GM23248 (cell line): ENCODE data around the gene RASAL3. TPM values are rescaled to one million over a fixed set of nuclear protein-coding genes. Genes with fewer than 3 reads are reported as not detected.

Source experiments
- DNase-seq: peaks from one replicate; pipeline ENCODE4 v3.0.0-alpha.2; 2015
- H2AFZ ChIP-seq: fragments of 200-600 bp; sonication (generic); 2 replicates; pipeline ENCODE4 v1.6.1; 2016; ENCODE audit warnings: antibody characterized with exemption
- H3F3A ChIP-seq: fragments of 200-600 bp; sonication (generic); 2 replicates; pipeline ENCODE4 v1.6.1; 2016; ENCODE audit warnings: mild to moderate bottlenecking, antibody characterized with exemption, mixed run types; ENCODE audit not compliant: insufficient read depth
- H3K27ac ChIP-seq: fragments of 200-600 bp; sonication (generic); 2 replicates; pipeline ENCODE4 v1.5.1; 2016; ENCODE audit warnings: mild to moderate bottlenecking
- H3K27me3 ChIP-seq: fragments of 200-600 bp; sonication (generic); replicated peaks from 2 replicates; pipeline ENCODE4 v1.6.1; 2016; ENCODE audit warnings: mild to moderate bottlenecking; ENCODE audit not compliant: insufficient read depth
- H3K36me3 ChIP-seq: fragments of 200-600 bp; sonication (generic); 2 replicates; pipeline ENCODE4 v1.6.1; 2016; ENCODE audit warnings: low read depth, mild to moderate bottlenecking
- H3K4me1 ChIP-seq: fragments of 200-600 bp; sonication (generic); 2 replicates; pipeline ENCODE4 v1.6.1; 2016; ENCODE audit warnings: mild to moderate bottlenecking; ENCODE audit not compliant: insufficient read depth
- H3K4me2 ChIP-seq: fragments of 200-600 bp; sonication (generic); one replicate; pipeline ENCODE4 v1.6.1; 2016; ENCODE audit warnings: mild to moderate bottlenecking; ENCODE audit not compliant: unreplicated experiment
- H3K4me3 ChIP-seq: fragments of 200-600 bp; sonication (generic); 2 replicates; pipeline ENCODE4 v1.5.1; 2016; ENCODE audit warnings: mild to moderate bottlenecking
- H3K79me2 ChIP-seq: fragments of 200-600 bp; sonication (generic); 2 replicates; pipeline ENCODE4 v1.6.1; 2016; ENCODE audit warnings: mild to moderate bottlenecking; ENCODE audit not compliant: insufficient read depth
- H3K9ac ChIP-seq: fragments of 200-600 bp; sonication (generic); 2 replicates; pipeline ENCODE4 v1.6.1; 2016; ENCODE audit warnings: mild to moderate bottlenecking
- H3K9me2 ChIP-seq: fragments of 200-600 bp; sonication (generic); 2 replicates; pipeline ENCODE4 v1.6.1; 2016; ENCODE audit warnings: mixed run types, mild to moderate bottlenecking, moderate library complexity; ENCODE audit not compliant: insufficient read depth
- H3K9me3 ChIP-seq: fragments of 200-600 bp; sonication (generic); one replicate; pipeline ENCODE4 v1.6.1; 2017; ENCODE audit warnings: low read depth
- H4K20me1 ChIP-seq: fragments of 200-600 bp; sonication (generic); 2 replicates; pipeline ENCODE4 v1.6.0; 2016; ENCODE audit not compliant: insufficient read depth
- EZH2 ChIP-seq: fragments of 200-600 bp; sonication (generic); IDR thresholded peaks from 2 replicates; pipeline ENCODE4 v1.6.1; 2018; ENCODE audit warnings: antibody characterized with exemption, mild to moderate bottlenecking; ENCODE audit not compliant: insufficient read depth, poor library complexity, severe bottlenecking
- EZH2phosphoT487 ChIP-seq: fragments of 200-600 bp; sonication (generic); IDR thresholded peaks from 2 replicates; pipeline ENCODE4 v1.6.1; 2018; ENCODE audit warnings: antibody characterized with exemption, moderate library complexity, mild to moderate bottlenecking, low read depth; ENCODE audit not compliant: insufficient read depth
- WGBS, 2 experiments: methylation state at CpG; one replicate each; pipeline ENCODE4 v1.1.6; 2015 to 2017; ENCODE audit warnings: low lambda C conversion rate in 2 of 2, low coverage in 1 of 2; ENCODE audit errors: missing lambda C conversion rate in 2 of 2; 5-methylcytosine and 5-hydroxymethylcytosine counted together
- in situ Hi-C: fragments of 300-500 bp; cut with MboI; formaldehyde crosslinking; loops from 2 replicates; pipeline ENCODE4 v1.15.0; 2020
- polyA plus RNA-seq: library from polyadenylated mRNA; unstranded; fragments of >200 nt; fragmentation: Nextera tagmentation; extraction: Ambion mirVana; gene quantifications from 2 replicates; pipeline ENCODE4 v1.2.1, GENCODE V29; 2016
- total RNA-seq: library from RNA; depleted of rRNA; stranded (reverse); fragments of >200 nt; shearing (Covaris generic); gene quantifications from 2 replicates; pipeline ENCODE4 v1.2.3, GENCODE V29; 2014

The RASAL3 gene
- total and polyA plus RNA-seq, 2 experiments from 2014 or later = not detected

DNA sequence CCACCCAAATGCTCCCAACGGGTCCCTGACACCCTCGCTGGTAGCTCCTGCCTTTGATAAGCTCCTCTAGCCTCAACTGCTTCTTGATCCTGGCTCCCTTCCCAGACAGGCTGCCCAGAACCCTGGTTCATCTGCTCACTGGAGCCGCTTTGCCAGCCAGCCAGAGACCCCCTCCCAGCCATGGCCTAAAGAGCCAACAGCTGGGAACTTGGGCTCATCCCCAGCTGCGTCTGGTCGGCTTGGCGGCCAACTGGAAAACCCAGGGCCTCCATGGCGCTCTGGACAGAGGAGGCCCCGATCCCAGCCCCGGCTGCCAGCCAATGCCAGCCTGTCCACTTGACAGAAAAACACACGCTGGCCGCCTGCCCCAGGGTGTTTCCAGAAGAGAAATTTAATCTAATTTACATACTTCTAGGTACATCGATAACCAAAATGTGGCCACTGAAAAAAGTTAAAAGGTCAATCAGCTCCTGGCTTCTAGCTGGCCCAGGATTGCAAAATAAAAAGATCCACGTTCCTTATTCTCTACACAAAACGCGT, 42.6 kb downstream of the RASAL3 start:
- Histone ChIP-seq H3K79me2 (peaks cover 27% of the 10 kb centered on the region), H3K9ac (no peak overlapping the region), H3K27ac (no peak overlapping the region), H3K36me3 (peaks cover 22% of the 10 kb centered on the region), H4K20me1 (no peaks in the 10 kb centered on the region), H3K4me2 (no peak overlapping the region), H3K9me3 (no peaks in the 10 kb centered on the region), H3K9me2 (no peaks in the 10 kb centered on the region), H3K4me1 (peaks cover 17% of the 10 kb centered on the region), H3K27me3 (no peaks in the 10 kb centered on the region), H2AFZ (no peak overlapping the region), H3K4me3 (no peak overlapping the region), H3F3A (peaks cover 21% of the 10 kb centered on the region)
- WGBS, 2 experiments = 66 to 67% methylated on average over 14 to 15 of the region's 15 CpGs
- no peak for TF ChIP-seq EZH2phosphoT487
- no peak for TF ChIP-seq EZH2
- DNase-seq = no peak
- in situ Hi-C loops = no loop called here

DNA sequence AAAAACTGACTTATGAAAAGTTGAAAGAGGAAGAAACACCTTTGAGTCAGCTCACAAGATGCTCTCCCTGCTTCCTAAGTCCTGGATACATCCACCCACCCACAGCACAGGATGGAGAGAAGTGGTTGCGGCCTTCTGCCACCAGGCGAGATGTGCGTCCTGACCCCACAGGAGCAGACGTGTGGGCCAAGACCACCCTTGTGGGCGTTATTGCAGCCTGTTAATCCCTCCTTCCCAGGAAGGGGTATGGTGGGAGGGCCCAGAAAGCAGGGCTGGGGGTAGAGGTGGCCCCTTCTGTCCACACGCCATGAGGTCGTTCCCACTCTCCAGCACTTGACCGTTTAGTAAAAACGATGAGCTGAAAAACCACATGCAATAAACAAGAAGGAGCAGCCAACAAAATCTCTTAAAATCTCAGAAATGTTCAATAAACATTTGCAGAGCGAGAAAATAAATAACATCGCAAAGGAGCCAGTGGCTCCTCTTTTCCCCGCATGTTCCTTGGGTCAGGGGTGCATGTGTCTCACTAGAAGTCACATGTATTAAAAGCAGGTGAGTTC, 43.1 kb downstream of the RASAL3 start:
- Histone ChIP-seq H3K4me1 (peaks cover 20% of the 10 kb centered on the region), H3K9me3 (no peaks in the 10 kb centered on the region), H3K4me3 (no peak overlapping the region), H3K27ac (no peak overlapping the region), H3K4me2 (no peak overlapping the region), H2AFZ (no peak overlapping the region), H3F3A (peaks cover 21% of the 10 kb centered on the region), H3K36me3 (peaks cover 18% of the 10 kb centered on the region), H4K20me1 (no peaks in the 10 kb centered on the region), H3K27me3 (no peaks in the 10 kb centered on the region), H3K9me2 (no peaks in the 10 kb centered on the region), H3K79me2 (peaks cover 28% of the 10 kb centered on the region), H3K9ac (no peak overlapping the region)
- no peak for TF ChIP-seq EZH2phosphoT487
- no peak for TF ChIP-seq EZH2
- in situ Hi-C loops = no loop called here
- WGBS, 2 experiments = 60 to 61% methylated on average over 12 of the region's 12 CpGs
- no peak for DNase-seq

DNA sequence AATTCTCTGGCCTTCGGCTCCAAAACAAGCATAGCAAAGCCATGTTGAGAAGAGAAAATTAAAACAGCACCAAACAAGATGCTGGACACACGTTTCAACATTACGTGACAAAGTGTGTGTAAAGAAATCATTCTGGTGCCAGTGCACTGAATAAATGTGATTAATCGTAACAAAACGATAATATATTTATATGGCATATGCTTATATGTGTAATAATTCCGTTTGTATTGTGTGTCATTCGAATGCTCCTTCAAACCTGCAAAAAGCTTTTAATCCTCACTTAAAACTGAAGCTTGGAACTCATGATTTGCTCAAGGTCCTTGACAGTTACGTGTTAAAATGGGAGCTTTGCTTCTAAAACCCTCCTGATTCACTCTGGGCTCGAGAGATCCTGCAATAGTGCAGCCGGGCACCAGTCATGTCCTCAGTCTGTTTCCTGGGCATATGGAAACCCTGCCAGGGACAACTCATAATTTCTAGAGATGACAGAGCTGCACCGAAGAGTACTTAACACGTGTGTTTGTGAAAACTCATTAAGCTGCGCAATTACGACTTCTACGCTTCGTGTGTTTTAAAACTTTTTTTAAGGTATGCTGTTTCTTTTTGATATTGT, 44.8 kb downstream of the RASAL3 start:
- H3K4me1 ChIP-seq = peaks cover 20% of the 10 kb centered on the region
- H4K20me1 ChIP-seq = 0 out of 2 replicates have a peak, but pooled peaks cover 3% of the 10 kb centered on the region
- H3K36me3 ChIP-seq = peaks cover 18% of the 10 kb centered on the region
- H3K79me2 ChIP-seq = peaks cover 42% of the 10 kb centered on the region
- peaks cover 21% of the 10 kb centered on the region for H3F3A ChIP-seq
- peak overlapping the region; percentile 99 for H3K4me2 ChIP-seq
- DNase-seq = peak; percentile 90
- no peaks in the 10 kb centered on the region for H3K9me3 ChIP-seq
- no peaks in the 10 kb centered on the region for H3K27me3 ChIP-seq
- H2AFZ ChIP-seq = peak overlapping the region; percentile 78
- peak overlapping the region; percentile 81 for H3K27ac ChIP-seq
- peak overlapping the region; percentile 94 for H3K9ac ChIP-seq
- in situ Hi-C loops = no loop called here
- WGBS, 2 experiments = 3 to 5% methylated on average over 16 of the region's 16 CpGs
- TF ChIP-seq EZH2 (no peak), EZH2phosphoT487 (no peak)
- H3K9me2 ChIP-seq = no peaks in the 10 kb centered on the region
- H3K4me3 ChIP-seq = peak overlapping the region; percentile 98

DNA sequence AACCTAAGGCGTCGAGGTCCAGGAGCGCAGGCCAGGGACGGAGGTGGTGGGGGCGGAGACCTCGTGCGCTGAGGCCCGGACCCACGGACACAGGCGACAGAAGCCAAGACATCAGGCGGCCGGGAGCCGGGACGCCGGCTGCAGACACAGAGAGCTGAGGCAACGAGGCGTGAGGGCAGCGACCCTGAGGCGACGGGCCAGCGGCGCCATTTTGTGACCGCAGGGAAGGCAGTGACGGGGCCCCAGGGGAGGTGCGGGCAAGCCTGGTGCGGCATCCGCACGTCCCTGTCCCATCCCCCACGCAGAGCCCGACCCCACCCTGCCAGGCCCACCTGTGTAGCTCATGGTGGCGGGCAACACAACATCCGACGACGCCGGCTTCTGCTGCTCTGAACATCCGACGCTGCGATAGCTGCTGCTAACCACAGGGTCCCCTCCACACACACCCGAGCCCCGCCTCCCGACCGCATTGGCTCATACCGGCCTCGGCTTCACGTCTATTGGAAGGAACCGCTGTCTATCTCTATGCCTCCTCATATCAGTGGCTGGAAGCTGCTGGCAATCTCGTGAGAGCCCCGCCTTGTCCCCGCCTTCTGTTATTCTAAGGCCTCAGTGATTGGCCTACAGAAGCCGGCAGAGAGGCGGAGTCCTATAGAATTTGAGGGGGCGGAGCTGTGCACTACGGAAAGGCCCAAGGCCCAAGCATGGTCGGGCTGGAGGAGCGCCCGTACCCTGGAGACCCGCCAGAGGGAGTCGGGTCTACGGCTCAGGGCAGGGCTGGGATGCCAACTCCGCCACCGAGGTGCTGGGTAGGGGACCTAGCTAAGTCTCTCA, 45.5 kb downstream of the RASAL3 start, which contains the start of gene AKAP8L:
AKAP8L (minus strand) TSS at position 410 of the 834 bp plus-strand sequence; CDS start at position 345, 65 bp downstream.
- Histone ChIP-seq H2AFZ (peak within 1 kb of the TSS; percentile 78), H4K20me1 (0 out of 2 replicates have a peak, but pooled peaks cover 3% of the 10 kb centered on the region), H3F3A (peaks cover 21% of the 10 kb centered on the region), H3K9me3 (no peaks in the 10 kb centered on the region), H3K79me2 (peaks cover 49% of the 10 kb centered on the region), H3K9ac (peak within 1 kb of the TSS; percentile 94), H3K27ac (peak within 1 kb of the TSS; percentile 85), H3K9me2 (no peaks in the 10 kb centered on the region), H3K4me3 (peak within 1 kb of the TSS; percentile 98), H3K4me2 (peak within 1 kb of the TSS; percentile 99), H3K36me3 (peaks cover 13% of the 10 kb centered on the region), H3K4me1 (peaks cover 20% of the 10 kb centered on the region), H3K27me3 (no peaks in the 10 kb centered on the region)
- in situ Hi-C loops = no loop called here
- DNase-seq = peak; percentile 100
- TF ChIP-seq EZH2phosphoT487 (no peak), EZH2 (no peak)
- 1 to 2% methylated on average over 40 to 59 of the region's 61 CpGs for WGBS, 2 experiments
